Fibroblast of the aortic adventitia (primary cell): ENCODE results near the gene FRMD4A. TPM values are rescaled to one million over a fixed set of nuclear protein-coding genes. Genes with fewer than 3 reads are reported as not detected.

ENCODE experiments used
- DNase-seq: peaks from one replicate; pipeline ENCODE4 v3.0.0-alpha.2; 2010; ENCODE audit warnings: low read depth
- H3K4me3 ChIP-seq: 2 replicates; pipeline ENCODE4 v1.5.1; 2011; ENCODE audit warnings: low read depth, mild to moderate bottlenecking, control low read depth, low read length, moderate library complexity
- total RNA-seq: library from RNA; depleted of rRNA; stranded (reverse); fragments of >200 nt; gene quantifications from 2 replicates; pipeline ENCODE4 v1.2.3, GENCODE V29; 2012; ENCODE audit warnings: low replicate concordance
- TF ChIP-seq, protein P1 (sequence below): IDR thresholded peaks from 2 replicates; pipeline ENCODE4 v1.5.1; 2011; ENCODE audit warnings: mild to moderate bottlenecking, low read length, control low read depth, inconsistent platforms; ENCODE audit not compliant: insufficient read depth

FRMD4A gene
- total RNA-seq, 1 donor: 42.4 TPM

DNA sequence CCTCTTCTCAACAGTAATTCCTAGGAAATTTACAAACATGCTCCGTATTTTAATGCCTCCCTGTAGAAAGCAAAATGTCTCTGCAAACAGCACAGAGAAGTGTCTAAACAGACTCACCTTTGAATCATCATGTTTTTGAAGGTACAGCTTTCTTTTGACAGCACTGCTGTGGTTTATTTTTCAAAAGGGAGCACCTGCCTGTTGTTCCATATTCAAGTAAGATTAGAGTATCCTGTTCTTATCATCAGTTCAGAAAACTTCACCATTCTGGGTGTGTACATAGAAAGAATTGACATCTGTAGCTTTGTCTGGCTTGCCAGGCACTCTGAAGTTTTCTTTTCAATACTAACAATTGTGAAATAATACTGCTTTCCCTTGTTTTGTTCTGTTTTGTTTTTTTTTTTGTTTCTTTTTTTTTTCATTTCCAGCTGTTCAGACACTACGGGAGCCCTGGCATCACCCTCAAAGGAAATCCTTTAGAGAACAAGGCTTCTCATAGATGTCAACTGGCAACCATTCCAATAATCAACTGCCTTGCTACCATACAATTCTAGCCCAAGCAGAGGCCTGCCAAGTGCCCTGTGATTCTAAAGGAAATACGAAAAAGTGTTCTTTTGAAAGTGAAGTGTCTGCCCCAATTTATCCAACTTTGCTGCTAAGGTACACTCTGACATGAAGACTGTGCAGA is 468.0 kb downstream of the FRMD4A start:
- DNase-seq: peak; percentile 27
- no peak overlapping the region for H3K4me3 ChIP-seq

DNA sequence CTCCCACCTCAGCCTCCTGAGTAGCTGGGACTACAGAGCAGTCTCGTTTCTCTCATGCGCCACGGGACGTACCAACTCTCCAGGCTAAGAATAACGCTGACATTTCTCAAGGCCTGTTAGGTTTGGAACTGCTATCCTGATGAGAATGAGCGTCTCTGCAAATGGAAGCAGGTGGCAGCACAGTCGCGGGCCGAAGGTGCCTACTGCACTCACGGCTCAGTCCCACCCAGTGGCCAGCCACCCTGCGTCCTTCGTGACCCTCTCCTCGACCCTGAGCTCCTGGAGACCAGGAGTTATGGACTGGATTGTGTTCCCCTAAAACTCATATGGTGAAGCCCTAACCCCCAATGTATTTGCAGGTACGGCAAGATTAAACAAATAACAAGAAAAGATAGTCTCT is 469.8 kb downstream of the FRMD4A start:
- TF ChIP-seq, protein P1, sequence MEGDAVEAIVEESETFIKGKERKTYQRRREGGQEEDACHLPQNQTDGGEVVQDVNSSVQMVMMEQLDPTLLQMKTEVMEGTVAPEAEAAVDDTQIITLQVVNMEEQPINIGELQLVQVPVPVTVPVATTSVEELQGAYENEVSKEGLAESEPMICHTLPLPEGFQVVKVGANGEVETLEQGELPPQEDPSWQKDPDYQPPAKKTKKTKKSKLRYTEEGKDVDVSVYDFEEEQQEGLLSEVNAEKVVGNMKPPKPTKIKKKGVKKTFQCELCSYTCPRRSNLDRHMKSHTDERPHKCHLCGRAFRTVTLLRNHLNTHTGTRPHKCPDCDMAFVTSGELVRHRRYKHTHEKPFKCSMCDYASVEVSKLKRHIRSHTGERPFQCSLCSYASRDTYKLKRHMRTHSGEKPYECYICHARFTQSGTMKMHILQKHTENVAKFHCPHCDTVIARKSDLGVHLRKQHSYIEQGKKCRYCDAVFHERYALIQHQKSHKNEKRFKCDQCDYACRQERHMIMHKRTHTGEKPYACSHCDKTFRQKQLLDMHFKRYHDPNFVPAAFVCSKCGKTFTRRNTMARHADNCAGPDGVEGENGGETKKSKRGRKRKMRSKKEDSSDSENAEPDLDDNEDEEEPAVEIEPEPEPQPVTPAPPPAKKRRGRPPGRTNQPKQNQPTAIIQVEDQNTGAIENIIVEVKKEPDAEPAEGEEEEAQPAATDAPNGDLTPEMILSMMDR: no peak
- no peak for DNase-seq
- H3K4me3 ChIP-seq: no peak overlapping the region

More for the DNA sequence above, 468.0 kb downstream of the FRMD4A start:
- TF ChIP-seq, protein P1: no peak

DNA sequence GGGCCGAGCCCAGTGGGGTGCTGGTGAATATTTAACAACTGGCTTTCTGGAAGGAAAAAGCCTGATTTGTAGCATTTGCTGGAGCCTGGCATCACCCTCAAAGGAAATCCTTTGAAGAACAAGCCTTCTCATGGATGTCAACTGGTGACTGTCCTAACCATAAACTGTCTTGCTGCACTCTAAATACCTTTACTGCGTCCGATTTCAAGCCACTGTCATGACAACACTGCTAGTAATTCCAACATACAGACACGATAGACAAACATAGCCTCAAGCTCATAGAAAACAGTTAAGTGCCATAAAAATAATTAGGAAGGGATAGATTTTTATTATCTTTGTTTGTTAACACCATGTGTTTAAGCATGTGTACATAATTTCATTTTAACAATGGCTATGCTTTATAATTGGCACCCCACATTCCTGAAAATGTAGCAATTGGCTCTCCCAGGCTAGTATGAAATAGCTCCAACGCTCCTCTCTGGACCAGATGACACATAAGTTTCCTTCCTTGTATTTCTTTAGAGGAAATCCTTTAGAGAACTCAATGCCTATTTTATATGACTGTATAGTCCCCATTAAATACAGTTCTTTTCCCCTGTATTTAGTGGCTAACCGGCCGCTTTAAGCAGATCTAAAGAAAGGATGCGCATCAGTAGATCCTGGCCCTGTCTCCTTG is 470.6 kb downstream of the FRMD4A start:
- TF ChIP-seq, protein P1: no peak
- DNase-seq: peak; percentile 58

DNA sequence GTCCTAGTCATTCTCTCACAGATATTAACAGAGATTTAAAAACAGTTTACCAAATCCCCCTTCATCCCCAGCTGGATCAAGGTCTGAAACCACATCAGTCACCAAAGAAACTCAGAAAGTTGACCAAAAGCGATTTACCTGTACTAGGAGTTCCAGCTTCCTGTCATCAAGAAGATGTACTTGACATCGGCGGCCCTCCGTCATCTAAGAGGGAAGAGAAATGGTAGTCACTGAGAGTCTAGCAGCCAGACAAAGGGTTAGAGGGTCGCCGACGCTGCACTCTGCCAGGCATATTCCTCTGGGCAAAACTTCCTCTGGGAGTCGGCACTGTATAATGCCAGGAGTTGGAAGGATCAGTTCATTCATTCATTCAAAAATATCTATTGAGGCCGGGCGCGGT is 472.0 kb downstream of the FRMD4A start:
- TF ChIP-seq, protein P1: no peak
- no peak for DNase-seq
- H3K4me3 ChIP-seq: no peak overlapping the region

More for the DNA sequence above, 470.6 kb downstream of the FRMD4A start:
- H3K4me3 ChIP-seq: no peak overlapping the region

DNA sequence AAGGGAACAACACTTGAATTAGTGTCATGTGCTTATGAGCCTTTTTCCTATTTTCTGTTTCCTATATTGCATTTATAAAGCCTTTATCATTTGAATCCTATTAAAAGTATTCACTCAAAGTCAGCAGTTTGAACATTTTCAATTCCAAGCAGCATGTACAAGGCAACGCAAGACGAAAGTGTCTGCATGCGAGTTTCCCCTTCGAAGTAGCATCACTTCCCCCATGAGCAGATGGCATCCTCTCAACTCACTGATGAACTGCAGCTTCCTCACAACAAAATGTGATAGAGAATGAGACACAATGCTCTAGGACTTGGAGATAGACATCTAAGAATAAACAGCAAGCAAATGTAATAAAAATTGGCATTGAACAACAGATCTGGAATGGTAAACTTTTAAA is 473.3 kb downstream of the FRMD4A start:
- DNase-seq: no peak
- no peak overlapping the region for H3K4me3 ChIP-seq
- TF ChIP-seq, protein P1: no peak

DNA sequence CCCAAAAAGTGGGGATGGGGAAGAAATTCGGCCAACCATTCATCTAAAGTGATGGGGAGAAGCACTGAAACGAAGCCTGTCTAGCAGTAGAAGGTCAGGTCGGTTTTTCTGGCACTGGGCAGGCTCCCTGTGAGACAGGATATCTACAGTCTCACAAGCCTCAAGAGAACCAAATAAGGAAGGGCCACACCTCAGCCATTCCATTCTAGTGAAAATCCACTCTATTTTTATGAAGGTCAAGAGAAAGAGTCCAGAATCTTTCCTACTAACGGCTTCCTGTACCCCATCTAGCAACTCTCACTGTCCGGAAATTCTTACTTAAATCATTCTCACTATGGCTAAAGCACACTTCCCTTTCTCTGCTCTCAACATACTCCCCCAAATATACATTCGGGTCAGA is 476.9 kb downstream of the FRMD4A start:
- TF ChIP-seq, protein P1: no peak
- DNase-seq: peak; percentile 42
- H3K4me3 ChIP-seq: no peak overlapping the region
